Natural killer cell (primary cell): ENCODE measurements around the gene SEMA7A. TPM values are rescaled to one million over a fixed set of nuclear protein-coding genes. Genes with fewer than 3 reads are reported as not detected.

ENCODE experiments used
- ATAC-seq, 3 donors: fragments of 150-1000 bp in 2 of 3; fragments of 200-7000 bp in 1 of 3; cut with Tn5 transposase; 1 replicate in 1 of 3; 2 replicates in 2 of 3; pipeline ENCODE4 v1.10.0; 2021; ENCODE audit warnings: mild to moderate bottlenecking in 2 of 3, moderate library complexity in 2 of 3
- DNase-seq, 2 donors: peaks; one replicate each; pipeline versions ENCODE4 v3.0.0 to v3.0.0-alpha.2; 2013 to 2021; ENCODE audit warnings: mixed read lengths in 1 of 2
- H3K27ac ChIP-seq: one replicate; pipeline ENCODE4 v1.5.1; 2013; ENCODE audit warnings: mild to moderate bottlenecking, low read length
- H3K27me3 ChIP-seq: one replicate; pipeline ENCODE4 v1.6.1; 2013; ENCODE audit warnings: low read length; ENCODE audit not compliant: control insufficient read depth, insufficient read depth
- H3K36me3 ChIP-seq: one replicate; pipeline ENCODE4 v1.6.1; 2013; ENCODE audit warnings: low read length; ENCODE audit not compliant: control insufficient read depth, insufficient read depth
- H3K4me1 ChIP-seq: one replicate; pipeline ENCODE4 v1.6.1; 2013; ENCODE audit warnings: low read length; ENCODE audit not compliant: control insufficient read depth, insufficient read depth
- H3K4me3 ChIP-seq: one replicate; pipeline ENCODE4 v1.5.1; 2013; ENCODE audit warnings: low read length
- H3K9me3 ChIP-seq: one replicate; pipeline ENCODE4 v1.6.1; 2013; ENCODE audit warnings: low read length; ENCODE audit not compliant: control insufficient read depth, insufficient read depth
- H3K27ac Mint-ChIP-seq, 2 donors: one replicate each; pipeline ENCODE4 v1.8.0; 2022; ENCODE audit warnings: mild to moderate bottlenecking in 2 of 2, mixed read lengths in 2 of 2, moderate library complexity in 1 of 2
- H3K27me3 Mint-ChIP-seq, 2 donors: one replicate each; pipeline ENCODE4 v1.8.0; 2022; ENCODE audit warnings: low read depth in 2 of 2, mixed read lengths in 2 of 2
- H3K36me3 Mint-ChIP-seq: one replicate; pipeline ENCODE4 v1.8.0; 2022; ENCODE audit warnings: mixed read lengths
- H3K4me1 Mint-ChIP-seq, 2 donors: one replicate each; pipeline ENCODE4 v1.8.0; 2022; ENCODE audit warnings: mixed read lengths in 2 of 2
- H3K4me3 Mint-ChIP-seq: one replicate; pipeline ENCODE4 v1.8.0; 2022; ENCODE audit warnings: mild to moderate bottlenecking, moderate library complexity, mixed read lengths
- H3K9me3 Mint-ChIP-seq, 2 donors: one replicate each; pipeline ENCODE4 v1.8.0; 2022; ENCODE audit warnings: mixed read lengths in 2 of 2
- CTCF ChIP-seq: fragments of 200-600 bp; IDR thresholded peaks from one replicate; pipeline ENCODE4 v1.8.0; 2022; ENCODE audit warnings: antibody characterized with exemption
- WGBS: methylation state at CpG from one replicate; pipeline ENCODE4 v1.1.7; 2013; ENCODE audit warnings: missing lambda C conversion rate; ENCODE audit not compliant: insufficient coverage; 5-methylcytosine and 5-hydroxymethylcytosine counted together
- intact Hi-C: fragments of 100-400 bp; cut with micrococcal nuclease; formaldehyde crosslinking; loops from one replicate; pipeline ENCODE4 v1.14.2; 2022
- total RNA-seq, 4 donors: library from RNA; stranded (reverse); fragments of 120-200 nt in 1 of 4; gene quantifications; one replicate each; pipeline versions ENCODE4 v1.2.3 to v1.2.4, GENCODE V29; 2013 to 2022

SEMA7A gene
- total RNA-seq, 3 donors from 2014 or later (not counting 1 experiment from before 2014, with no cell fraction given) = 4.7 to 46.2 (median 9.0) TPM

GRCh38 chr15:74409225-74409624 lies 24.5 kb downstream of the SEMA7A start:
- H3K36me3 ChIP-seq = peaks cover 28% of the 10 kb centered on the region
- H3K9me3 ChIP-seq = no peaks in the 10 kb centered on the region
- H3K4me1 ChIP-seq = peaks cover 11% of the 10 kb centered on the region
- H3K4me3 ChIP-seq = no peak overlapping the region
- H3K27me3 ChIP-seq = no peaks in the 10 kb centered on the region
- intact Hi-C loops = no loop called here
- Mint-ChIP-seq H3K9me3 (no peaks in the 10 kb centered on the region), H3K27me3 (no peaks in the 10 kb centered on the region), H3K27ac (no peak overlapping the region), H3K4me1 (peaks cover 20 to 23% of the 10 kb centered on the region in 2 donors), H3K4me3 (no peak overlapping the region), H3K36me3 (no peaks in the 10 kb centered on the region)
- TF ChIP-seq CTCF = no peak
- ATAC-seq (no peak), DNase-seq (no peak)
- 94% methylated on average over 6 of the region's 7 CpGs for WGBS
- H3K27ac ChIP-seq = no peak overlapping the region

- no peaks in the 10 kb centered on the region for H3K27me3 ChIP-seq
- no peak overlapping the region for H3K4me3 ChIP-seq
- no peaks in the 10 kb centered on the region for H3K9me3 ChIP-seq
- peaks cover 23 to 24% of the 10 kb centered on the region in 2 donors for H3K4me1 Mint-ChIP-seq
- DNase-seq (no peak), ATAC-seq (no peak)
- H3K4me3 Mint-ChIP-seq = no peak overlapping the region
- H3K4me1 ChIP-seq = peaks cover 15% of the 10 kb centered on the region
- intact Hi-C loops = no loop called here
- H3K27ac ChIP-seq = no peak overlapping the region
- H3K36me3 Mint-ChIP-seq = no peaks in the 10 kb centered on the region
- TF ChIP-seq CTCF = no peak
- H3K27ac Mint-ChIP-seq = peak overlapping the region in 1 of 2 donors; percentile 52
- H3K36me3 ChIP-seq = peaks cover 24% of the 10 kb centered on the region
- 92% methylated on average over 7 of the region's 7 CpGs for WGBS
- H3K27me3 Mint-ChIP-seq = no peaks in the 10 kb centered on the region
- H3K9me3 Mint-ChIP-seq = no peaks in the 10 kb centered on the region
Measured at GRCh38 chr15:74408815-74409214, 24.9 kb downstream of the SEMA7A start.

GRCh38 chr15:74408385-74408784 lies 25.4 kb downstream of the SEMA7A start:
- no peaks in the 10 kb centered on the region for H3K9me3 Mint-ChIP-seq
- TF ChIP-seq CTCF = no peak
- WGBS = 87% methylated on average over 2 of the region's 2 CpGs
- no peaks in the 10 kb centered on the region for H3K36me3 Mint-ChIP-seq
- Histone ChIP-seq H3K4me3 (no peak overlapping the region), H3K9me3 (no peaks in the 10 kb centered on the region), H3K4me1 (peaks cover 19% of the 10 kb centered on the region), H3K36me3 (peaks cover 20% of the 10 kb centered on the region), H3K27ac (no peak overlapping the region), H3K27me3 (no peaks in the 10 kb centered on the region)
- H3K27me3 Mint-ChIP-seq = no peaks in the 10 kb centered on the region
- intact Hi-C loops = no loop called here
- H3K4me1 Mint-ChIP-seq = peaks cover 24 to 28% of the 10 kb centered on the region in 2 donors
- H3K27ac Mint-ChIP-seq = peak overlapping the region in 1 of 2 donors; percentile 52
- DNase-seq (no peak), ATAC-seq (no peak)
- no peak overlapping the region for H3K4me3 Mint-ChIP-seq

- Histone ChIP-seq H3K27me3 (no peaks in the 10 kb centered on the region), H3K27ac (no peak overlapping the region), H3K36me3 (peaks cover 18% of the 10 kb centered on the region), H3K4me1 (peaks cover 31% of the 10 kb centered on the region), H3K4me3 (no peak overlapping the region), H3K9me3 (no peaks in the 10 kb centered on the region)
- no peak for TF ChIP-seq CTCF
- intact Hi-C loops = no loop called here
- H3K27ac Mint-ChIP-seq = peak overlapping the region in 1 of 2 donors; percentile 67
- peaks cover 34 to 40% of the 10 kb centered on the region in 2 donors for H3K4me1 Mint-ChIP-seq
- ATAC-seq (no peak), DNase-seq (no peak)
- H3K27me3 Mint-ChIP-seq = no peaks in the 10 kb centered on the region
- no peaks in the 10 kb centered on the region for H3K36me3 Mint-ChIP-seq
- no peaks in the 10 kb centered on the region for H3K9me3 Mint-ChIP-seq
- 74% methylated on average over 11 of the region's 12 CpGs for WGBS
- no peak overlapping the region for H3K4me3 Mint-ChIP-seq
Measured at GRCh38 chr15:74406992-74407705, 26.6 kb downstream of the SEMA7A start.
